EH (cell line): Measurements from ENCODE around the gene ZNF581.
A peak's percentile ranks its signal among the peaks of the same experiment; 100 is the strongest.

Experiments used
- DNase-seq: peaks from one replicate; pipeline ENCODE4 v3.0.0-alpha.2; 2015; ENCODE audit warnings: low read depth

Gene ZNF581

GRCh38 chr19:55643003-55643886 is at the start of gene ZNF581:
ZNF581 (plus strand) TSS chr19:55643649; CDS start chr19:55644572, 923 bp downstream.
- DNase-seq = peak; percentile 76

GRCh38 chr19:55594996-55595545 is 48.4 kb upstream of the ZNF581 start:
- no peak for DNase-seq

GRCh38 chr19:55596304-55596703 is 47.1 kb upstream of the ZNF581 start:
- no peak for DNase-seq

GRCh38 chr19:55597501-55597921 is 45.9 kb upstream of the ZNF581 start:
- DNase-seq = no peak

- DNase-seq = no peak
These were observed 45.4 kb upstream of the ZNF581 start for GRCh38 chr19:55598034-55598433.

- peak; percentile 97 for DNase-seq
These were observed 44.6 kb upstream of the ZNF581 start for GRCh38 chr19:55598719-55599467.

- DNase-seq = peak; percentile 99
These were observed 44.0 kb upstream of the ZNF581 start, which contains the start of gene FIZ1 for GRCh38 chr19:55599468-55599841. FIZ1 (minus strand) TSS chr19:55599517; CDS start chr19:55597865, 1,652 bp downstream.

GRCh38 chr19:55599842-55600661 is 43.4 kb upstream of the ZNF581 start, which contains the start of gene ZNF524:
ZNF524 (plus strand) TSS chr19:55600288; CDS start chr19:55602113, 1,825 bp downstream.
- DNase-seq = peak; percentile 91

GRCh38 chr19:55600662-55601028 is 42.8 kb upstream of the ZNF581 start:
- no peak for DNase-seq

GRCh38 chr19:55601084-55601483 is 42.4 kb upstream of the ZNF581 start:
- no peak for DNase-seq

- no peak for DNase-seq
These were observed 41.1 kb upstream of the ZNF581 start for GRCh38 chr19:55602104-55603001.

GRCh38 chr19:55603115-55603514 is 40.3 kb upstream of the ZNF581 start:
- no peak for DNase-seq

GRCh38 chr19:55603581-55604292 is 39.7 kb upstream of the ZNF581 start:
- no peak for DNase-seq

GRCh38 chr19:55605207-55605636 is 38.2 kb upstream of the ZNF581 start:
- DNase-seq = peak; percentile 98

GRCh38 chr19:55605637-55606470 is 37.6 kb upstream of the ZNF581 start, which contains the start of gene ZNF865:
ZNF865 (plus strand) TSS chr19:55605647; CDS start chr19:55613619, 7,972 bp downstream.
- peak; percentile 88 for DNase-seq

GRCh38 chr19:55606471-55606787 is 37.0 kb upstream of the ZNF581 start:
- no peak for DNase-seq

GRCh38 chr19:55606817-55607216 is 36.6 kb upstream of the ZNF581 start:
- no peak for DNase-seq

GRCh38 chr19:55609326-55609725 is 34.1 kb upstream of the ZNF581 start:
- no peak for DNase-seq
